VCaP (cell line): ENCODE results near the gene BMP5.

Experiments
- H3K27ac ChIP-seq: fragments of 450-650 bp; 2 replicates; pipeline ENCODE4 v1.5.1; 2017
- CTCF ChIP-seq: fragments of 450-650 bp; conservative IDR thresholded peaks from 2 replicates; pipeline ENCODE4 v1.5.1; 2017; ENCODE audit warnings: mild to moderate bottlenecking, moderate library complexity

The BMP5 gene

GRCh38 chr6:55798571-55798970 lies 76.8 kb downstream of the BMP5 start:
- no peak for TF ChIP-seq CTCF
- no peak overlapping the region for H3K27ac ChIP-seq

- no peak for TF ChIP-seq CTCF
- H3K27ac ChIP-seq, result no peak overlapping the region
These were observed 81.1 kb downstream of the BMP5 start for GRCh38 chr6:55794136-55794812.

GRCh38 chr6:55785273-55785672 lies 90.1 kb downstream of the BMP5 start:
- H3K27ac ChIP-seq, result no peak overlapping the region
- no peak for TF ChIP-seq CTCF

- H3K27ac ChIP-seq, result no peak overlapping the region
- no peak for TF ChIP-seq CTCF
These were observed 93.1 kb downstream of the BMP5 start for GRCh38 chr6:55782275-55782674.

GRCh38 chr6:55778705-55779104 lies 96.7 kb downstream of the BMP5 start:
- no peak for TF ChIP-seq CTCF

GRCh38 chr6:55777469-55777868 lies 97.9 kb downstream of the BMP5 start:
- no peak overlapping the region for H3K27ac ChIP-seq
- no peak for TF ChIP-seq CTCF

More at GRCh38 chr6:55778705-55779104, 96.7 kb downstream of the BMP5 start:
- H3K27ac ChIP-seq, result no peak overlapping the region

GRCh38 chr6:55776113-55776512 lies 99.3 kb downstream of the BMP5 start:
- TF ChIP-seq CTCF, result no peak
- no peak overlapping the region for H3K27ac ChIP-seq
